PFSK-1 (cell line): ENCODE results near the gene NRXN3.

Experiments
- FOXP2 ChIP-seq: optimal IDR thresholded peaks from 2 replicates; pipeline ENCODE3; 2011; ENCODE audit warnings: borderline replicate concordance, control low read depth, inconsistent platforms; ENCODE audit not compliant: insufficient read depth; ENCODE audit errors: extremely low read length, extremely low read depth
- POLR2AphosphoS5 ChIP-seq: IDR thresholded peaks from 2 replicates; pipeline ENCODE4 v1.6.1; 2012; ENCODE audit warnings: low read depth, mild to moderate bottlenecking, control low read depth, low read length, moderate library complexity
- REST ChIP-seq, 2 experiments: IDR thresholded peaks; 2 replicates each; pipeline versions ENCODE4 v1.6.1 to v1.8.0; 2011 to 2012; ENCODE audit warnings: low read depth in 2 of 2, low read length in 2 of 2, control low read depth in 1 of 2, inconsistent platforms in 1 of 2, mild to moderate bottlenecking in 1 of 2, moderate library complexity in 1 of 2; ENCODE audit not compliant: insufficient read depth in 1 of 2
- SIN3A ChIP-seq: IDR thresholded peaks from 2 replicates; pipeline ENCODE4 v1.6.1; 2012; ENCODE audit warnings: mild to moderate bottlenecking, low read length, moderate library complexity, borderline replicate concordance; ENCODE audit not compliant: insufficient read depth
- TAF1 ChIP-seq: IDR thresholded peaks from 2 replicates; pipeline ENCODE4 v1.6.1; 2012; ENCODE audit warnings: low read length, control low read depth, borderline replicate concordance; ENCODE audit not compliant: insufficient read depth

NRXN3 gene

GRCh38 chr14:78484028-78484427 lies 313.9 kb downstream of the NRXN3 start:
- no peak for TF ChIP-seq FOXP2
- TF ChIP-seq TAF1 = no peak
- no peak for TF ChIP-seq SIN3A
- no peak for TF ChIP-seq POLR2AphosphoS5
- no peak for TF ChIP-seq REST (IDR thresholded peaks at IDR 0.05; ENCODE audit: insufficient read depth in 1 of 2, low read depth in 2 of 2, low read length in 2 of 2)

GRCh38 chr14:78486081-78486480 lies 315.9 kb downstream of the NRXN3 start:
- TF ChIP-seq POLR2AphosphoS5 (no peak), REST (IDR thresholded peaks at IDR 0.05; ENCODE audit: insufficient read depth in 1 of 2, low read depth in 2 of 2, low read length in 2 of 2) (no peak), SIN3A (no peak), TAF1 (no peak), FOXP2 (no peak)

- TF ChIP-seq SIN3A (no peak), POLR2AphosphoS5 (no peak), REST (IDR thresholded peaks at IDR 0.05; ENCODE audit: insufficient read depth in 1 of 2, low read depth in 2 of 2, low read length in 2 of 2) (no peak), TAF1 (no peak), FOXP2 (no peak)
These were observed 316.4 kb downstream of the NRXN3 start for GRCh38 chr14:78486621-78487020.

- TF ChIP-seq SIN3A = no peak
- TF ChIP-seq POLR2AphosphoS5 = no peak
- TF ChIP-seq FOXP2 = no peak
- TF ChIP-seq TAF1 = no peak
- no peak for TF ChIP-seq REST (IDR thresholded peaks at IDR 0.05; ENCODE audit: insufficient read depth in 1 of 2, low read depth in 2 of 2, low read length in 2 of 2)
These were observed 318.8 kb downstream of the NRXN3 start for GRCh38 chr14:78488938-78489337.

- TF ChIP-seq FOXP2 (no peak), REST (IDR thresholded peaks at IDR 0.05; ENCODE audit: insufficient read depth in 1 of 2, low read depth in 2 of 2, low read length in 2 of 2) (no peak), TAF1 (no peak), SIN3A (no peak), POLR2AphosphoS5 (no peak)
These were observed 320.9 kb downstream of the NRXN3 start for GRCh38 chr14:78491048-78491447.
